Activated CD4-positive, alpha-beta T cell treated with anti-CD3 and anti-CD28 coated beads, Interleukin-2, amount 50 U/mL, for 48 hours (primary cell): ENCODE data around the gene OR2J3.
A peak's percentile ranks its signal among the peaks of the same experiment; 100 is the strongest.
"Not testable (repeated sequence)": the region's sequence is repeated elsewhere in the genome, so short reads cannot be mapped to it uniquely, and the experiment has no call there.

Source experiments
- DNase-seq, 2 experiments: peaks; one replicate each; pipeline ENCODE4 v3.0.0-alpha.2; 2020

The OR2J3 gene

GRCh38 chr6:29107758-29108157 is at the start of gene OR2J3:
OR2J3 (plus strand) TSS chr6:29108058; CDS start chr6:29111891, 3,833 bp downstream.
- no peak for DNase-seq

GRCh38 chr6:29071831-29072723 is 35.8 kb upstream of the OR2J3 start:
- DNase-seq = peak in 1 of 2 experiments; percentile 4

- no peak for DNase-seq
Measured at GRCh38 chr6:29079203-29079602, 28.7 kb upstream of the OR2J3 start.

GRCh38 chr6:29081312-29081711 is 26.5 kb upstream of the OR2J3 start:
- DNase-seq = no peak

GRCh38 chr6:29082457-29082856 is 25.4 kb upstream of the OR2J3 start:
- no peak for DNase-seq

- no peak for DNase-seq
Measured at GRCh38 chr6:29087213-29087612, 20.6 kb upstream of the OR2J3 start, which contains the start of gene OR2B3. OR2B3 (minus strand) TSS chr6:29087313; CDS start chr6:29087248, 65 bp downstream.

- DNase-seq = no peak
Measured at GRCh38 chr6:29092957-29093356, 14.9 kb upstream of the OR2J3 start.

- DNase-seq = no peak
Measured at GRCh38 chr6:29097803-29098202, 10.1 kb upstream of the OR2J3 start.

GRCh38 chr6:29099190-29099589 is 8.7 kb upstream of the OR2J3 start, which contains the start of gene OR2J1:
OR2J1 (plus strand) TSS chr6:29099490; CDS start chr6:29100943, 1,453 bp downstream.
- no peak for DNase-seq

- no peak for DNase-seq
Measured at GRCh38 chr6:29112135-29112534, 4.3 kb downstream of the OR2J3 start.

- DNase-seq = not testable (repeated sequence)
Measured at GRCh38 chr6:29114964-29115363, 7.1 kb downstream of the OR2J3 start.

- no peak for DNase-seq
Measured at GRCh38 chr6:29129326-29130012, 21.6 kb downstream of the OR2J3 start.

- DNase-seq = no peak
Measured at GRCh38 chr6:29130644-29131043, 22.8 kb downstream of the OR2J3 start.

GRCh38 chr6:29131691-29132090 is 23.8 kb downstream of the OR2J3 start:
- no peak for DNase-seq

GRCh38 chr6:29137724-29138123 is 29.9 kb downstream of the OR2J3 start:
- no peak for DNase-seq

GRCh38 chr6:29141606-29142005 is 33.7 kb downstream of the OR2J3 start:
- DNase-seq = no peak

- no peak for DNase-seq
Measured at GRCh38 chr6:29142309-29142708, 34.5 kb downstream of the OR2J3 start.

- no peak for DNase-seq
Measured at GRCh38 chr6:29146179-29146578, 38.3 kb downstream of the OR2J3 start.

GRCh38 chr6:29147074-29147473 is 39.2 kb downstream of the OR2J3 start:
- no peak for DNase-seq

- not testable (repeated sequence) for DNase-seq
Measured at GRCh38 chr6:29149444-29149843, 41.6 kb downstream of the OR2J3 start.

- DNase-seq = no peak
Measured at GRCh38 chr6:29153083-29153482, 45.2 kb downstream of the OR2J3 start.

GRCh38 chr6:29155182-29155581 is 47.3 kb downstream of the OR2J3 start:
- not testable (repeated sequence) for DNase-seq

GRCh38 chr6:29159922-29160321 is 52.1 kb downstream of the OR2J3 start:
- DNase-seq = not testable (repeated sequence)
